Esophagus squamous epithelium (tissue), 5 donors: ENCODE results near the gene DNASE1L3. TPM values are rescaled to one million over a fixed set of nuclear protein-coding genes. Genes with fewer than 3 reads are reported as not detected.

Experiments used
- DNase-seq: peaks from one replicate; lab custom pipeline; 2025; lab: John Stamatoyannopoulos, UW
- H3K27ac ChIP-seq, 4 donors: fragments of 200-600 bp; sonication (generic); one replicate each; pipeline ENCODE4 v1.5.1; 2016 to 2019; ENCODE audit warnings: mild to moderate bottlenecking in 1 of 4
- H3K27me3 ChIP-seq, 4 donors: fragments of 200-600 bp; sonication (generic); 1 replicate in 3 of 4; 2 replicates in 1 of 4; pipeline versions ENCODE4 v1.5.1 to v1.6.0; 2017 to 2021; ENCODE audit warnings: antibody characterized with exemption in 1 of 4
- H3K36me3 ChIP-seq, 3 donors: fragments of 200-600 bp; sonication (generic); one replicate each; pipeline ENCODE4 v1.5.1; 2016 to 2019
- H3K4me1 ChIP-seq, 3 donors: fragments of 200-600 bp; sonication (generic); one replicate each; pipeline ENCODE4 v1.5.1; 2017 to 2019
- H3K4me3 ChIP-seq, 4 donors: fragments of 200-600 bp; sonication (generic); 1 replicate in 3 of 4; 2 replicates in 1 of 4; pipeline ENCODE4 v1.5.1; 2016 to 2019; ENCODE audit warnings: mild to moderate bottlenecking in 2 of 4, moderate library complexity in 1 of 4
- H3K9me3 ChIP-seq, 3 donors: fragments of 200-600 bp; sonication (generic); one replicate each; pipeline ENCODE4 v1.5.1; 2016 to 2019
- POLR2A ChIP-seq, 4 donors: fragments of 450-650 bp; IDR thresholded peaks; one replicate each; pipeline ENCODE4 v1.6.1; 2017; ENCODE audit warnings: antibody characterized with exemption in 4 of 4, mild to moderate bottlenecking in 4 of 4, moderate library complexity in 3 of 4
- WGBS, 2 donors: methylation state at CpG; one replicate each; pipeline ENCODE4 v1.1.5; 2018; 5-methylcytosine and 5-hydroxymethylcytosine counted together
- intact Hi-C: fragments of 100-400 bp; cut with DNase I; formaldehyde crosslinking; loops from one replicate; pipeline ENCODE4 v1.15.0; 2022
- total RNA-seq, 4 donors: library from RNA; depleted of rRNA; stranded (reverse); fragments of >200 nt; gene quantifications; one replicate each; pipeline ENCODE4 v1.1.0, GENCODE V29; 2016
- TF ChIP-seq, protein P1 (sequence below), 6 experiments: fragments of 450-650 bp in 4 of 6; fragments of 200-600 bp in 2 of 6; sonication (generic) in 2 of 6; IDR thresholded peaks; one replicate each; pipeline ENCODE4 v1.5.1; 2016 to 2019; ENCODE audit warnings: antibody characterized with exemption in 6 of 6, mild to moderate bottlenecking in 4 of 6, moderate library complexity in 4 of 6
- donor health status: DM: yes; HTN: yes; CAD: no.

DNASE1L3 gene
- total RNA-seq, 4 donors from 2014 or later: 8.3 to 15.3 (median 11.9) TPM

DNA sequence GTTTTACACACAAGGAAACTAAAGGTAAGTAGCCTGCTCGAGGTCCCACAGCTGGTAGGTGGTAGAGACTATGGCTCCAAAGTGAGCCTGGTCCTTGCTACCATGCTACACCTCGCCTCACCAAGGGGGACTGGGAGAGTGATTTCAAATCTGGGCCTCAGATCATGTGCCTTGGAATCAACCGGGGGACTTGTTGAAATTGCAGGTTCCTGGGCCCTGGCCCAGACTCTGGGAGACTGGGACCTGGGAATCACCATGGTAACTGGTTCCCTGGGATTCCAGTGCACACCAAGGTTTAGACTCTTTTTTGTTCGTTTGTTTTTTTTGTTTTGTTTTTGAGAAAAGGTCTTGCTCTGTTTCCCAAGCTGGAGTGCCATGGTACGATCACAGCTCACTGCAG, 21.1 kb downstream of the DNASE1L3 start:
- H3K27ac ChIP-seq: peak overlapping the region in 2 of 4 donors; percentile 32 to 33
- H3K36me3 ChIP-seq: no peaks in the 10 kb centered on the region
- no peaks in the 10 kb centered on the region for H3K27me3 ChIP-seq
- intact Hi-C loops: loop anchor here (5.0 kb wide), 1 partner anchor 108 kb away; no protein-coding TSS in a partner anchor
- 81 to 86% methylated on average over 5 of the region's 5 CpGs for WGBS, 2 donors
- H3K4me3 ChIP-seq: no peak overlapping the region
- TF ChIP-seq, protein P1, sequence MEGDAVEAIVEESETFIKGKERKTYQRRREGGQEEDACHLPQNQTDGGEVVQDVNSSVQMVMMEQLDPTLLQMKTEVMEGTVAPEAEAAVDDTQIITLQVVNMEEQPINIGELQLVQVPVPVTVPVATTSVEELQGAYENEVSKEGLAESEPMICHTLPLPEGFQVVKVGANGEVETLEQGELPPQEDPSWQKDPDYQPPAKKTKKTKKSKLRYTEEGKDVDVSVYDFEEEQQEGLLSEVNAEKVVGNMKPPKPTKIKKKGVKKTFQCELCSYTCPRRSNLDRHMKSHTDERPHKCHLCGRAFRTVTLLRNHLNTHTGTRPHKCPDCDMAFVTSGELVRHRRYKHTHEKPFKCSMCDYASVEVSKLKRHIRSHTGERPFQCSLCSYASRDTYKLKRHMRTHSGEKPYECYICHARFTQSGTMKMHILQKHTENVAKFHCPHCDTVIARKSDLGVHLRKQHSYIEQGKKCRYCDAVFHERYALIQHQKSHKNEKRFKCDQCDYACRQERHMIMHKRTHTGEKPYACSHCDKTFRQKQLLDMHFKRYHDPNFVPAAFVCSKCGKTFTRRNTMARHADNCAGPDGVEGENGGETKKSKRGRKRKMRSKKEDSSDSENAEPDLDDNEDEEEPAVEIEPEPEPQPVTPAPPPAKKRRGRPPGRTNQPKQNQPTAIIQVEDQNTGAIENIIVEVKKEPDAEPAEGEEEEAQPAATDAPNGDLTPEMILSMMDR (IDR thresholded peaks at IDR 0.05): no peak
- no peak for TF ChIP-seq POLR2A (IDR thresholded peaks at IDR 0.05)
- H3K4me1 ChIP-seq: peaks cover 0 to 24% (median 15%) of the 10 kb centered on the region in 3 donors
- DNase-seq: no peak
- no peaks in the 10 kb centered on the region for H3K9me3 ChIP-seq

DNA sequence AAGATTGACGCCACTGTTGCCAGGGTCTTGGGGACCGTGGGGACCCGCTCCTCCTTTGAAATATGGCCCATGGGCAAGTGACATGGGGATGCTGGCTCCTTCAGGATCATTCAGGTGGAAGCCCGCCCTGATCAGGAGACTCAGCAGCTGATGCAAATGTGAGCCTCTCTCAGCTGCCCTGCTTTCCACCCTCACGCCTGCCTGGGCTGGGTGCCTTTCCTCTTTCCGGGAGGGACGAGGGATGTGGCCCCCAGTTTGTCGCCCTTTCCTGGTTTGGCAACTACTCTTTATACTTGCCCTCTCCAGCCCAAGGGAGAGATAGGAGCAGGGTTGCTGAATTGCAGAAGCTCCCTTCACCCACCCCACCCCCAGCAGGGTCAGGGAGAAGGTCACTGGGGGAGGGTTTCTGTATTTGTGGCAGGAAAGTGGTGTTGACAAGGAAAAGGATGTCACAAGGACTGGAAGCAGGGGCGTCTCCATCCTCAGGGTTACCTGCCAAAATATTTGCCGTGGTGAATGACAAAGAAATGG, 21.8 kb downstream of the DNASE1L3 start:
- Histone ChIP-seq H3K27me3 (no peaks in the 10 kb centered on the region), H3K9me3 (no peaks in the 10 kb centered on the region), H3K27ac (peak overlapping the region in 3 of 4 donors; percentile 32 to 61 (median 52)), H3K36me3 (no peaks in the 10 kb centered on the region), H3K4me3 (no peak overlapping the region), H3K4me1 (peaks cover 0 to 24% (median 15%) of the 10 kb centered on the region in 3 donors)
- no peak for TF ChIP-seq POLR2A (IDR thresholded peaks at IDR 0.05)
- TF ChIP-seq, protein P1 (IDR thresholded peaks at IDR 0.05): no peak
- no peak for DNase-seq
- intact Hi-C loops: loop anchor here (5.0 kb wide), 1 partner anchor 108 kb away; no protein-coding TSS in a partner anchor
- WGBS, 2 donors: 35 to 48% methylated on average over 5 to 7 of the region's 10 CpGs

DNA sequence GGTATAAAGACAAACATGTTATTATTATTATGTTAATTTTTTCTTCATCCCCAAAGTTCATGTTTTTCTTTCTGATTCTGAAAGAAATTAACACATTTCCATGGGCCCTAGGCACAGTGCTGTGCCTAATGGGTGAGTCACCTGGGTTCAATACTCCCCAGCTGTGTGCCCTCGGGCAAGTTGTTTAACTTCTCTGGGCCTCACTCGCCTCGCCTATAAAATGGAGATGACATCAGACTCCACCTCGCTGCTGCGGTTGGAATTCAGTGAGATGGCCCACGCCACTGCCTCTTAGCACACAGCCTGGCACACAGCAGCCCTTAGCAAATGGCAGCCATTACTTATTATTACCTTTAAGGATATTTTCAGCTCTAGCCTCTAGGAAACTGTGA, 22.6 kb downstream of the DNASE1L3 start:
- no peak for DNase-seq
- Histone ChIP-seq H3K4me3 (no peak overlapping the region), H3K4me1 (peaks cover 0 to 24% (median 15%) of the 10 kb centered on the region in 3 donors), H3K27ac (peak overlapping the region in 2 of 4 donors; percentile 32 to 52), H3K36me3 (no peaks in the 10 kb centered on the region), H3K27me3 (no peaks in the 10 kb centered on the region), H3K9me3 (no peaks in the 10 kb centered on the region)
- TF ChIP-seq POLR2A (IDR thresholded peaks at IDR 0.05): no peak
- TF ChIP-seq, protein P1 (IDR thresholded peaks at IDR 0.05): no peak
- 52 to 55% methylated on average over 6 of the region's 6 CpGs for WGBS, 2 donors
- intact Hi-C loops: loop anchor here (5.0 kb wide), 1 partner anchor 109 kb away; no protein-coding TSS in a partner anchor

DNA sequence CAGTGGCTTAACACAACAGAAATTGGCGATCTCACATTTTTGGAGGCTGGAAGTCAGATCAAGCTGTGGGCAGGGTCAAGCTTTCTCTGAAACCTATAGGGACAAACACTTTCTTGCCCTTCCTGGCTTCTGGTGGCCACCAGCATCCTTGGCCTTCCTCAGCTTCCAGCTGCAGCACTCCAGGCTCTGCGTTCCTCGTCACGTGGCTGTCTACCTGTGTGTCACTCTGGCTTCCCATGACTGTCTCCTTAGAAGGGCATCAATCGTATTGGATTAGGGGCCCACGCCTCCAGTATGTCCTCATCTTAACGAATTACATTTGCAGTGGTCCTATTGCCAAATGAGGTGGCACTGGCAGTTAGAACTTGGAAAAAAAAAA, 25.8 kb downstream of the DNASE1L3 start:
- Histone ChIP-seq H3K4me3 (no peak overlapping the region), H3K4me1 (peaks cover 0 to 24% (median 15%) of the 10 kb centered on the region in 3 donors), H3K27me3 (no peaks in the 10 kb centered on the region), H3K9me3 (no peaks in the 10 kb centered on the region), H3K27ac (no peak overlapping the region), H3K36me3 (no peaks in the 10 kb centered on the region)
- 82 to 94% methylated on average over 6 to 7 of the region's 7 CpGs for WGBS, 2 donors
- DNase-seq: no peak
- intact Hi-C loops: loop anchor here (5.0 kb wide), 1 partner anchor 112 kb away; no protein-coding TSS in a partner anchor
- no peak for TF ChIP-seq POLR2A (IDR thresholded peaks at IDR 0.05)
- TF ChIP-seq, protein P1 (IDR thresholded peaks at IDR 0.05): no peak

DNA sequence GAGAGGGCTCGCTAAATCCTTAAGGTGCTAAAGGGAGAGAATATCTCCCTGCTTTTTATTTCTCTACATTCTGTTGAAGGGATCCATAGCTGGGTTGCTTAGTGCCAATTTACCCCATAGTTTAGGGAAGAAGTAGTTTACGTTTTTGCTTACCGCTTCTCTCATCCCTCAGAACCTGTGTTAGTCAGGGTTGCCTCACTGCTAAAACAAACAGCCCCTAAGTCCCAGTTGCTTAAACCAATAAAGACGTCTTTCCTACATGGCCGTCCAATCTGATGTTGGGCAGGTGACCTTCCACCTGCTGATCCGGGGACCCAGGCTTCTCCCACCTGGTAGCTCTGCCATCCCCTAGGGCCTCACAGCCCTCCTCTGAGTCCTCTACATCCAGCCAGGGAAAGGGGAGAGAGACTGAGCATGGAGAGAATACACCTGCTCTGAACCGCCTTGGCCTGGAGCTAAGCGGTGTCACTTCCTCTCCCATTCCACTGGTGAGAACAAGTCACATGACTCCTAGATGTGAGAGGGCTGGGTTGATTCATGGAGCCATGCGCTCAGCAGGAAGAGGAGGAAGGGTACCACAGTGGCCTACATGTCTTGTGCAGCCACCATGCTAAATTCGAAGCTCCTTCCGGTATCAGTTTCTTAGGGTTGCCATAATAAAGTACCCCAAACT, 26.3 kb downstream of the DNASE1L3 start:
- H3K4me3 ChIP-seq: no peak overlapping the region
- TF ChIP-seq, protein P1 (IDR thresholded peaks at IDR 0.05): no peak
- no peak for TF ChIP-seq POLR2A (IDR thresholded peaks at IDR 0.05)
- H3K36me3 ChIP-seq: no peaks in the 10 kb centered on the region
- intact Hi-C loops: no loop called here
- H3K4me1 ChIP-seq: peaks cover 0 to 20% (median 15%) of the 10 kb centered on the region in 3 donors
- H3K27ac ChIP-seq: no peak overlapping the region
- no peaks in the 10 kb centered on the region for H3K27me3 ChIP-seq
- 86 to 92% methylated on average over 5 to 10 of the region's 11 CpGs for WGBS, 2 donors
- H3K9me3 ChIP-seq: no peaks in the 10 kb centered on the region
- DNase-seq: no peak
